Pancreas (tissue), 10 donors: ENCODE results near the gene MIB2. TPM values are rescaled to one million over a fixed set of nuclear protein-coding genes. Genes with fewer than 3 reads are reported as not detected.

Source experiments
- ATAC-seq, 4 donors: fragments of 200-7000 bp; cut with Tn5 transposase; one replicate each; pipeline versions ENCODE4 v1.8.0 to v1.9.1; 2020; ENCODE audit warnings: mild to moderate bottlenecking in 4 of 4, moderate library complexity in 4 of 4
- DNase-seq, 6 donors: peaks; one replicate each; pipeline ENCODE4 v3.0.0-alpha.2; 2020
- FAIRE-seq: peaks from 2 replicates; lab custom pipeline; 2012; peaks lifted over from hg19 to GRCh38; lab: Jason Lieb, UNC
- H3K27ac ChIP-seq, 4 donors: fragments of 200-600 bp; sonication (generic); 1 replicate in 3 of 4; 2 replicates in 1 of 4; pipeline versions ENCODE4 v1.5.0 to v1.8.0; 2020
- H3K27me3 ChIP-seq, 4 donors: fragments of 200-600 bp; one replicate each; pipeline ENCODE4 v1.8.0; 2021
- H3K36me3 ChIP-seq, 3 donors: fragments of 200-600 bp; sonication (generic) in 1 of 3; one replicate each; pipeline versions ENCODE4 v1.5.0 to v1.8.0; 2020 to 2021
- H3K4me1 ChIP-seq, 3 donors: fragments of 200-600 bp; one replicate each; pipeline ENCODE4 v1.8.0; 2021
- H3K4me3 ChIP-seq, 4 donors: fragments of 200-600 bp; sonication (generic) in 2 of 4; one replicate each; pipeline versions ENCODE4 v1.5.0 to v1.8.0; 2020 to 2021
- H3K9me3 ChIP-seq, 4 donors: fragments of 200-600 bp; one replicate each; pipeline ENCODE4 v1.8.0; 2021
- WGBS, 2 donors: extraction: QIAGEN DNeasy Blood & Tissue Kit; methylation state at CpG; one replicate each; pipeline ENCODE4 v1.1.7; 2013; 5-methylcytosine and 5-hydroxymethylcytosine counted together
- intact Hi-C, 3 donors: fragments of 100-400 bp; cut with DNase I; formaldehyde crosslinking; loops; one replicate each; pipeline versions ENCODE4 v1.11.1 to v1.14.2; 2022
- polyA plus RNA-seq, 2 donors: library from polyadenylated mRNA; stranded (reverse); fragments of 200-250 nt; gene quantifications; one replicate each; pipeline ENCODE4 v1.2.3, GENCODE V29; 2013
- total RNA-seq, 6 donors: library from RNA; stranded (reverse); fragmentation: NEBNext Ultra II Directional in 4 of 6; extraction: Animal tissue kit (Norgen Biotek cat#: 25700) in 4 of 6; gene quantifications; one replicate each; pipeline versions ENCODE4 v1.2.1 to v1.2.4, GENCODE V29; 2021 to 2023
- TF ChIP-seq, protein P1 (sequence below), 4 donors: fragments of 200-600 bp; sonication (generic) in 3 of 4; IDR thresholded peaks; one replicate each; pipeline versions ENCODE4 v1.5.0 to v1.8.0; 2021; ENCODE audit warnings: antibody characterized with exemption in 4 of 4
- donor health status: healthy with polysubstance abuse.
- donor health status: DM: no; HTN: no; CAD: no; lungs with moderate emphysema.
- donor health status: DM: no; HTN: no; CAD: no.
- donor health status: control.
- donor health status: control.
- donor health status: Bipolar disorder and iron deficiency.
- donor health status: DM: yes; HTN: yes; CAD: no.
- donor health status: DM: no; HTN: no; CAD: no.
- donor health status: DM: no; HTN: no; CAD: no.
- donor health status: DM: yes; HTN: yes; CAD: no.

Gene MIB2
- total and polyA plus RNA-seq, 8 donors = 27.4 to 253 (median 37.2) TPM

DNA sequence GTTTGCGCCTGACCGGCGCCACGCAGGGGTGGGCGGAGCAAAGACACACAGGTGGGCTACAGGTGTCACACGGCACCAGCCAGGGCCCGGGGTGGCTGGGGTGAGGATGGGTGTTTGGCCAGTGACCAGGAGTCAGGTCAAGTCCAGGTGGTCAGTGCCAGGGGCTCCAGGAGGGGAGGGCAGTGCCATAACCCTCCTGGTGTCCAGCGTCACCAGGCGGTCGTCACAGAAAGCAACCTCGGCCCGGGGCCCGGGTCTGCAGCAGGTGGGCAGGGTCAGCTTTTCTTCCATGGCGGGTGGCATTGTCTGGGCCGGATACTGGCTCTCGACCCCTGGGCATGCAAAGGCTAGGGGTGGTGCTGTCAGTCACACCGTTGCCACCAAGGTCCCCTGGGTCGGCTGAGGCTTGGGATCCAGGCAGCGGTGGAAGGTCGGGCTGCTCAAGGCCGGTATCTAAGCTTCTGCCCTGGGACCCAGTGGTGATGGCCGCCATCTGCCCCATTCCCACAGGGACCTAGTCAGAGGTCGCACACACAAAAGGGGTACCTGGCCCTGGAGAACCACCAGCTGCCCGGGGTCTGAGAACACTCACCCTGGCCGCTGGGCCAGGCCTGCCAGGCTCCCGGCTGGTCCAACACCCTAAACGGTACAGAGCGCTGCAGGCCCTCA, 17.1 kb upstream of the MIB2 start:
- ATAC-seq = peak in 2 of 4 donors; percentile 11 to 28
- FAIRE-seq = no peak
- peak in 2 of 6 donors; percentile 45 to 81 for DNase-seq
- 60 to 61% methylated on average over 28 of the region's 28 CpGs for WGBS, 2 donors
- H3K4me3 ChIP-seq = no peak overlapping the region
- no peaks in the 10 kb centered on the region for H3K27me3 ChIP-seq
- no peaks in the 10 kb centered on the region for H3K36me3 ChIP-seq
- TF ChIP-seq, protein P1, sequence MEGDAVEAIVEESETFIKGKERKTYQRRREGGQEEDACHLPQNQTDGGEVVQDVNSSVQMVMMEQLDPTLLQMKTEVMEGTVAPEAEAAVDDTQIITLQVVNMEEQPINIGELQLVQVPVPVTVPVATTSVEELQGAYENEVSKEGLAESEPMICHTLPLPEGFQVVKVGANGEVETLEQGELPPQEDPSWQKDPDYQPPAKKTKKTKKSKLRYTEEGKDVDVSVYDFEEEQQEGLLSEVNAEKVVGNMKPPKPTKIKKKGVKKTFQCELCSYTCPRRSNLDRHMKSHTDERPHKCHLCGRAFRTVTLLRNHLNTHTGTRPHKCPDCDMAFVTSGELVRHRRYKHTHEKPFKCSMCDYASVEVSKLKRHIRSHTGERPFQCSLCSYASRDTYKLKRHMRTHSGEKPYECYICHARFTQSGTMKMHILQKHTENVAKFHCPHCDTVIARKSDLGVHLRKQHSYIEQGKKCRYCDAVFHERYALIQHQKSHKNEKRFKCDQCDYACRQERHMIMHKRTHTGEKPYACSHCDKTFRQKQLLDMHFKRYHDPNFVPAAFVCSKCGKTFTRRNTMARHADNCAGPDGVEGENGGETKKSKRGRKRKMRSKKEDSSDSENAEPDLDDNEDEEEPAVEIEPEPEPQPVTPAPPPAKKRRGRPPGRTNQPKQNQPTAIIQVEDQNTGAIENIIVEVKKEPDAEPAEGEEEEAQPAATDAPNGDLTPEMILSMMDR (IDR thresholded peaks at IDR 0.05) = no peak
- no peaks in the 10 kb centered on the region for H3K9me3 ChIP-seq
- intact Hi-C loops = no loop called here
- H3K4me1 ChIP-seq = peaks cover 0 to 6% (median 4%) of the 10 kb centered on the region in 3 donors
- no peak overlapping the region for H3K27ac ChIP-seq

DNA sequence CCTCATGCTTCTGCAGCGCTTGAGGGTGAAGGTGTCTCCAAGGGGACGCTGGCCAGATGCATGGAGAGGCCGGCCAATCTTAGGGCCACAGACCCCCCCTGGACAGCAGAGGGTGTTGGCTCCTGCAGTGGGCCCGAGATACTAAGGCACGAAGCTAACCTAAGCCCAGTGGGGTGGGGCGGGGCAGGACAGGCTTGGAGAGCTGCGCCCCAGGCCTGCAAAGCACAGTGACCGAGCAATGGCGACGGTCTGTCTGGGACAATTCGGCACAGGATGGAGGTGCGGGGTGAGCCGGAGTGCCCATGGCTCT, 16.6 kb upstream of the MIB2 start:
- Histone ChIP-seq H3K36me3 (no peaks in the 10 kb centered on the region), H3K4me3 (no peak overlapping the region), H3K9me3 (no peaks in the 10 kb centered on the region), H3K27me3 (no peaks in the 10 kb centered on the region), H3K27ac (no peak overlapping the region), H3K4me1 (peaks cover 0 to 6% (median 4%) of the 10 kb centered on the region in 3 donors)
- no peak for FAIRE-seq
- intact Hi-C loops = no loop called here
- TF ChIP-seq, protein P1 (IDR thresholded peaks at IDR 0.05) = no peak
- WGBS, 2 donors = 87 to 91% methylated on average over 13 of the region's 13 CpGs
- no peak for DNase-seq
- ATAC-seq = no peak

DNA sequence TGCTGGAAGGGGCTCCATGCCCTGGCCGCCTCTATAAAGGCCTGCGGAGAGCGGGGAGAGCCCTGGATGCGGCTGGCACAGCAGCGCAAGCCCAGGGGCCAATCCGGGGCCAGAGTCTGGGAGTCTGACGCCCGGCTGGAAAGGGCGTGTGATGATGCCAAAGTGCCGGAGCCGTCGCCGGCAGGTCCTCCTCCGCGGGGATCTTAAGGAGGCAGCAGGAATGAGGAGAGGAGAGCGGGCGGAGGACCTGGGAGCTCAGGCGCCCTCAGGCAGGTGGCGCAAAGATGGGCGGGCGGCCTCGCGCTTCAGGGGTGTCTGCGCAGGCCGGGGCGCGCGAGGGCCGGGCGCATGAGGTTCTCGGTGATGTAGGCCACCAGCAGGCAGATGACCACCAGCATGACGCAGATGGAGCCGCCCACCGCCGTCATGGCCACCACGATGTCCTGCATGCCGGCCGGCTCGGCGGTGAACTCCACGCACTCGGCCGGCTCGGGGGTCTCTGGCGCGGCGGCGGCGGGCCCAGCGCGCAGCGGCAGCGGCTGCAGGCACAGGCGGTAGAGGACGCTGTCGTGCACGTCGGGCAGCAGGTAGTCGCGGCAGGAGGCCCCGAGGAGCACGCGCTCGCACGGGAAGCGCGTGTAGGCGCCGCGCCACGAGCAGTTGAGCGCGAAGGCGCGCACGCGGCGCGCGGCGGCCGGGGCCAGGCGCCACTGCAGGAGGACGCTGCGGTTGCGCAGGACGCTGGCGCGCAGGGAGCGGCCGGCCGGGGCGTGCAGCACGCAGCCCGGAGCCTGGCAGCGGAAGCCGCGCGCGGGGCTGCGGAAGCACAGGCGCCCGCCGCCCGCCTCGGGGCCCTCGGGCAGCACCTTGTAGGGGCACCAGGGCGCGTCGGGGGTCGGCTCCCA, 16.0 kb upstream of the MIB2 start:
- Histone ChIP-seq H3K27ac (no peak overlapping the region), H3K4me3 (peak overlapping the region in 1 of 4 donors; percentile 38), H3K4me1 (peaks cover 0 to 6% (median 4%) of the 10 kb centered on the region in 3 donors), H3K36me3 (no peaks in the 10 kb centered on the region), H3K9me3 (no peaks in the 10 kb centered on the region), H3K27me3 (no peaks in the 10 kb centered on the region)
- DNase-seq = peak in 1 of 6 donors; percentile 71
- 23 to 31% methylated on average over 70 to 111 of the region's 111 CpGs for WGBS, 2 donors
- TF ChIP-seq, protein P1 (IDR thresholded peaks at IDR 0.05) = no peak
- peak in 2 of 4 donors; percentile 16 to 33 for ATAC-seq
- FAIRE-seq = no peak
- intact Hi-C loops = no loop called here

DNA sequence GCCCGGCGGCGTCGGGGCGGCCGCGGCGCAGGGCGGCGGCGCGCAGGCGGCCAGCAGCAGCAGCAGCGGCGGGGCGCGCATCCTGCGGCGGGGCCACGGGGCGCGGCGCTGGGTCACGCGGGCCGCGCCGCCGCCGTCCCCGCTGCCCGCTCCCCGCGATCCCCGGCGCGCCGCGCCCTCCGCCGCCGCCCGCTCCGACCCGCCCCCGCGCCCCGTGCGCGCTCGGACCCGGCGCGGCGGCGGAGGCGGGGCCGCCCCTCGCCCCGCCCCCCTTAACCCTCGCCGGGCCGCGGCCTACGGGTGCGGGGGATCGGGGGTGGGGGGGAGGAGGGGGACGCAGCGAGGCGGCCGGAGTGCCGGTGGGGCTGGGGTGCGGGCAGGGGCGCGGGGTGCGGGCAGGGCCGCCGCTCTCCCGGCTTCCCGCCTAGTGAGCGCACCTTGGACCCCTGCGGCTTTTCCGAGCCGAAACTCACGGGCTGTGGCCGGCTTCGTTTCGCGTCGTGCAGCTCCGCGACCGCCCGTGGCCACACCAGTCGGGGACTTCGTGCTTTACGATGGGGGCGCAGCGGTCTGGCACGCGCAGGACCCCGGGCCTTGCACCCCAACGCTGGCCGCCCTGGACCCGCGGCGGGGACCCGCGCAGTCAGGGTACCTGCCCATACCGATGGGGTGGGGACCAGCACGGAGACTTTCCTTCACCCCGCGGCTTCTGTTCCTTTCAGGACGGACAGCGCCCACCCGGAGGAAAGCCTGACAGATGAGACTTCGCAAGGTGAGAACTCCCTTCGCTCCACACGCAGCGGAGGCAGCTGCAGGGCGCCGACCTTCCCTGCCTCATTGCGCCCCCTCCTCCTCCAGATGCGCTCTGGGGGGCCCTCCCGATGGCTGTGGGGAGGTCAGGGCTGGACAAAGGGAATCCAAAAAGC, 15.1 kb upstream of the MIB2 start, which contains the start of gene FNDC10:
Gene FNDC10 (minus strand): TSS at position 201 of the 926 bp plus-strand sequence. CDS start 120 bp downstream, at position 81.
- TF ChIP-seq, protein P1 (IDR thresholded peaks at IDR 0.05) = no peak
- Histone ChIP-seq H3K27me3 (no peaks in the 10 kb centered on the region), H3K9me3 (no peaks in the 10 kb centered on the region), H3K4me1 (peaks cover 0 to 6% (median 4%) of the 10 kb centered on the region in 3 donors), H3K27ac (no peak within 1 kb of the TSS), H3K36me3 (no peaks in the 10 kb centered on the region), H3K4me3 (peak within 1 kb of the TSS in 1 of 4 donors; percentile 50)
- peak in 2 of 6 donors; percentile 56 to 69 for DNase-seq
- 8 to 10% methylated on average over 63 to 125 of the region's 125 CpGs for WGBS, 2 donors
- intact Hi-C loops = no loop called here
- ATAC-seq = peak in 2 of 4 donors; percentile 18 to 33
- FAIRE-seq = no peak
